ENCODE results near the gene ZBTB47.

DNA sequence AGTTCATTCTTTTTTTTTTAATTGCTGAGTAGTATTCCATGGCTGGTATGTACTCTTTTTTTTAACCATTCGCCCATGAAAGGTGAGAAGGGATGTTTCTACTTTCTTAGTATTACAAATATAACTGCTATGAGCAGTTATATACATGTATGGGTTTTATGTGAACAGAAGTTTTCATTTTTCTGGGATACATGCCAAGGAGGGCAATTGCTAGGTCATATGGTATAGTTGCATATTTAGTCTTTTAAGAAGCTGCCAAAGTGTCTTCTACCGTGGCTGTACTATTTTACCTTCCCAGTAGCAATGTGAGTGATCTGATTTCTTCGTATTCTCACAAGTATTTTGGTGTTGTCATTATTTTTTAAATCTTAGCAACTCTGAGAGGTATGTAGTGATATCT is 20.6 kb downstream of the ZBTB47 start:
- TF ChIP-seq, protein P1, sequence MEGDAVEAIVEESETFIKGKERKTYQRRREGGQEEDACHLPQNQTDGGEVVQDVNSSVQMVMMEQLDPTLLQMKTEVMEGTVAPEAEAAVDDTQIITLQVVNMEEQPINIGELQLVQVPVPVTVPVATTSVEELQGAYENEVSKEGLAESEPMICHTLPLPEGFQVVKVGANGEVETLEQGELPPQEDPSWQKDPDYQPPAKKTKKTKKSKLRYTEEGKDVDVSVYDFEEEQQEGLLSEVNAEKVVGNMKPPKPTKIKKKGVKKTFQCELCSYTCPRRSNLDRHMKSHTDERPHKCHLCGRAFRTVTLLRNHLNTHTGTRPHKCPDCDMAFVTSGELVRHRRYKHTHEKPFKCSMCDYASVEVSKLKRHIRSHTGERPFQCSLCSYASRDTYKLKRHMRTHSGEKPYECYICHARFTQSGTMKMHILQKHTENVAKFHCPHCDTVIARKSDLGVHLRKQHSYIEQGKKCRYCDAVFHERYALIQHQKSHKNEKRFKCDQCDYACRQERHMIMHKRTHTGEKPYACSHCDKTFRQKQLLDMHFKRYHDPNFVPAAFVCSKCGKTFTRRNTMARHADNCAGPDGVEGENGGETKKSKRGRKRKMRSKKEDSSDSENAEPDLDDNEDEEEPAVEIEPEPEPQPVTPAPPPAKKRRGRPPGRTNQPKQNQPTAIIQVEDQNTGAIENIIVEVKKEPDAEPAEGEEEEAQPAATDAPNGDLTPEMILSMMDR (IDR thresholded peaks at IDR 0.05; ENCODE audit: low read depth, low read length), result no peak
- TF ChIP-seq EZH2phosphoT487 (IDR thresholded peaks at IDR 0.05; ENCODE audit: low read depth), result no peak

Data from OCI-LY3 (cell line).